Measurements from ENCODE around the gene JAG1.

The JAG1 gene

DNA sequence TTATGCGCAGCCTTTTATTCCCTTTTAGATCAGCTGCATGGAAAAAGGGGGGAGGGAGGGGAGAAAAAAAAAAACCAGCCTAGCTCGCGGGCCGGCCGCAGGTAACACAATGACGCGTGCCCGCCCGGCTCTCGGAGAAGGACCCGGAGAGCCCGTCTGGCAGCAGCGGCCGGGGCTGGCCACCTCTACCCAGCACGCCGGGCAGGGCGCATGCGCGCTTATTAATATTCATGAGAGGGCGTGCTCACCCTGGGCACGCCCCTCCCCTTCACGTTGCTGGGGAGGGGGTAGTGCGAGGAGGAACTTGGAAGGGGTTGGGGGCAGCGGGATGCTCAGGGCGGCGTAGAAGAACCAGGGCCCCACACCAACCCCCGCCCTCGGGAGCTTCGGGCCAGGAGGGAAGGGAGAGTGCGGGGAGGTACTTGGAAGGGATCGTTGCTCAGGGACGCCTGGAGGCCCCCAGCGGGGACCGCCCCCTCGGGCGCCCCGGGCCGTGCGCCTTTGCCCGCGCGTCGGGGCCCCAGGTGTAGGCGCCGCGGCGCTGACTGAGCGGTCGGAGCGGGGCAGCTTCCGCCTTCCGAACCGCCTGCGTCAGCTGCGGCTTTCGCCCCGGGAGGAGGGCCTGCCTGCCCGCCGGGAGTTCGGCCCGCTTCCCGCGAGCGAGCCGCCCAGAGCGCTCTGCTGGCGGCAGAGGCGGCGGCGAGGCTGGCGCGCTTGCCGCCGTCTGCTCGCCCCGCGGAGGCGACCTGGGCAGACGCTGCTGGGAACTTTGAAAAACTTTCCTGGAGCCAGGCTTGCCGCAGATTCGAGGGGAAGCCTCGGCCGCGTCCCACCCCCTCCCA lies at the start of gene JAG1:
Gene JAG1 (minus strand): TSS at position 158 of the 842 bp plus-strand sequence. CDS start 469 bp downstream, outside the sequence.
- DNase-seq = peak; percentile 89

DNA sequence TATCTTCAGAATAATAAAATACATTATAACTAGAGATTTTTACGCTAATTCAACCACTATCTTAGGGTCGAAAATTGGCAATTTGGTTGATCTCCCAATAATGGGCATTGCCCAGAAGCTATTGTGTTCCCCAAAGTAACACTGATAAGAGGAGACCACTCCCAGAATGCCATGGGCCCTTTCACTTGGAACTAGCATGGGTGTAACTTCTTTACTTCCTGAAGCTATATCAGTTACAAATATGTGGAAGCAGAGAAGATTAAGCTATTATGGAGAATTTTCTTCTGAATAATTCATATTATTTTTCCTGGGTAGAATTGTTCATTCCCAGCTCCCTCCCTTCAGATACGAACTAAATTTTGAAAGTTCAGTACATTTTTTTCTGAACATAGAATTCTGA lies 48.2 kb upstream of the JAG1 start:
- no peak for DNase-seq

DNA sequence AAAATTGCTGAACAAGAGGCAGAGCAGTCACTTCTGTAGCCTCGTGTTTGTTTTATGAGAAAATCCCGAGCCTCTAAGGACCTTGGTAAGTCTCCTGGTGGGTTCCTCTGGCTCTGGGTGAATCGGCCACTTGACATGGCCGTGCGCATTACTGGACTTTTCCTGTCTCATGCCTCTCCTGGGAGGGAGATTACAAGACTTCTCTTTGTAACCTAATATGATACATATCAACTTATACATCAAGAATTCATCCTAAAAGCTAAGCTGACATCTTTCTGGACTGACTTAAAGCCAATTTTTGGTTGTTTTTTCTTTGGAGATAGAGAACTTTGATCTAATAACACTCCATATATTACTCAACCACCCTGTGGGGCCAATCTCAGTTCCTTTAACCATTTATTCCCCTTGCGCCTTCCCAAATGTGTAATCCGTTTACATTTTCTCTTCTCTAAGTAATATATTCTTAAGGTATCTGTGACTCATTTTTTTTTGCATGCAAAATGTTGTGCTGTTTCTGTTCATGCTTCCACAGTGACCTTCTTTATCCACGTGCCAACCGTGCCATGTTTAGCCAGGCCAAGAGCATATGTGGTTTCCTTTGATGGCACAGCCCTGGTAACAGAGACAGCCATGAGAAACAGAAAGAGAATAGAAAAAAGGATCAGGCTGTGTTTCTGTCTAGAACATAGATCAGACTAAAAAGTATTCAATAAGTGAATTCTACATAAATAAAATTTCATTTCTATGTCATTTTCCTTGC lies 47.5 kb upstream of the JAG1 start:
- DNase-seq = no peak

DNA sequence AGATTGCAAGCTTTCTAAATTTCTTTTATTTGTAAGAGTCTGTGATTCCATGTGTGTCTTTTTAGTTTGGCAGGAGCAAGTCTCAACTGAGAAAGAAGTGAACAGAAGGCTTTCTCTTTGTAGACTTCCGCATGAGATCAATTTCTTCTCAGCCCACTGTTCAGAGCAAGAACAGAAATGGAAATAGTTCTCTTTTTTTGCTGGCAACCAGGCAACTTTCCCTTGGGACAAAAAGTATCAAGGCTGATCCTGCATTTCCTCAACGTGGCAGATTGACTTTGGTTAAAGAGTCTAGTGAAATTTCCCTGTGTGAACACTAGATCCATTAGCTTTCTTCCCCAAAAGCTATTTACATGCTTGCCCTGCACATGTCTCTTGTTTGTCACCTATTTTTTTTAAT lies 46.8 kb upstream of the JAG1 start:
- no peak for DNase-seq

DNA sequence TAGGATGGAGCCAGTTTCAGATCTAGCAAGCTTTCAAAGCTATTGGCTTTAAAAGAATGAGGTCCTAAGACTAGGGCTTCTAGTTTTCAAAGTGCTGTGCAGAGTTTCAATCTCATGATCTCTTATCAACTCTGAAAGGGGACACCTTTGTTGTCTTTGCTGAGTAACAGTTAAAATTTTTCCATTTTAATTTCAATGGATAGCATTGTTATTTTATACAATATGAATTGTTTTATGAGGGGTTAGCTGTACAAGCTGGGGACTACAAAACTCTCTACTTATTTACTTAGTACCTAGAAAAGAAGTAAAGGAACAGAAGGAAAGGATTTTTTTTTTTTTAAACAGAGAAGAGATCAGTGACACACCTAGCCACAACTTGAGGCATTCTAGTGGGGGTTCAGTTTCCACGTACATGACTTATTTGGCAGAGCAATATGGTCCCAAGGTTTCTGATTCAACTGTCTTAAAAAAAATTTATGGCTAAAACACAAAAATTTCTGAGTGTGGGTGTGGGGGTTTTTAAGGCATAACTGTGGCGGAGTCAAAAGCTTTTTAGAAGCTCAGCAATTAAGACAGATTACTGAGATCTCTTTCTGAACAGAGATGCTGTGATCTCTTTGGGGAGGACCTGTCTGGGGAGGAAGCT lies 46.1 kb upstream of the JAG1 start:
- DNase-seq = no peak

DNA sequence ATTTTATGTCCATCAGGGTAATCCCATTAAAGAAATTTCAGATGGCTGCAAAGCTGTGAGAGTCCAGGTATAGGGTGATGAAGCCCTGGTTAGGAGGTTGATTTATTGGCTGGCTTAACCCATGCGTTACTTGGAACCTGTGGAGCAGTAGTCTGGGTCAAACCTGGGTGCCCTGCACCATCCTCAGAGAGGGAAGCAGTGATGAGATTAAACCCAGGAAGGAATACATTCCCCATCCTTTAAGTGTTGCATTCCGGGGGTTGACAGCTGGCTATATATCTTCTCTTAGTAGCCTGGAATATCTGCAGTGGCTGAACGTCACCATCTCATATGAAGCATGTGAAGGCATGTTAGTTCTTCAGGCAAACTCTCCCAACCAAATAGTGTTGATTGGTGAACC lies 44.9 kb upstream of the JAG1 start:
- no peak for DNase-seq

DNA sequence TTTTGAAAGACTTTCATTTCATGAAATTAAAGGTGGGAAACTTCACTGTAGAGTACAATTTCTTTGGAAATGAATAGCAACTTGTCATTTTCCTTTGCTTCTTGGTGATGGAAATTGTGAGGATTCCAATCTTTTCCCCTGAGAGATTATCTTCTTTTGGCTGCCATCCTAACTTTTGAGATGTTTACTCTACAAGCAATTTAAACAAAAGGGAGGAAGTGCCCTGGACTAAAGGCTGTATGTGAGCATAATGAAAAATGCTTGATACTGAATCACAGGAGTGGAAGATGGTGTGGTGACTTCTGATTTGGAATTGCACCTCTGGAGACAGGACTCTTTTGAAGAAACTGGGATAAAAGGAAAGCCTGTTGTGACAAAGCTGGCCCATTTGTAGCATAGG lies 43.1 kb upstream of the JAG1 start:
- DNase-seq = no peak

DNA sequence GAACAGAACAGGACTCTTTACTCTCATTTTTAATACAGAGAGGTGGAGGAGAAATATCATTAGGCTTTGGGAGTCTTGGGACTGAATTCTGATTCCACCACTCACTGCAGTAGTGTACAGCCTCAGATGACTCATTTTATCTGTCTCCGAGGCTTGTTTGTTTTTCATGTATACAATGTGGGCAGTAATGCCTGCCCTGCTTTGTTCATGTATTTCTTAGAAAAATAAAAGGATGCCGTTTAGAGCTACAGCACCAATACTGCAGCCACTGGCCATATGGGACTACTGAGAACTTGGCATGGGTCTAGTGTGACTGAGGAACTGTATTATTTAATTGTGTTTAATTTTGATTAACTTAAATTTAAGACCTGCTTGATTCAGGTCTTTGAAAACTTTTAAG lies 41.2 kb upstream of the JAG1 start:
- no peak for DNase-seq

DNA sequence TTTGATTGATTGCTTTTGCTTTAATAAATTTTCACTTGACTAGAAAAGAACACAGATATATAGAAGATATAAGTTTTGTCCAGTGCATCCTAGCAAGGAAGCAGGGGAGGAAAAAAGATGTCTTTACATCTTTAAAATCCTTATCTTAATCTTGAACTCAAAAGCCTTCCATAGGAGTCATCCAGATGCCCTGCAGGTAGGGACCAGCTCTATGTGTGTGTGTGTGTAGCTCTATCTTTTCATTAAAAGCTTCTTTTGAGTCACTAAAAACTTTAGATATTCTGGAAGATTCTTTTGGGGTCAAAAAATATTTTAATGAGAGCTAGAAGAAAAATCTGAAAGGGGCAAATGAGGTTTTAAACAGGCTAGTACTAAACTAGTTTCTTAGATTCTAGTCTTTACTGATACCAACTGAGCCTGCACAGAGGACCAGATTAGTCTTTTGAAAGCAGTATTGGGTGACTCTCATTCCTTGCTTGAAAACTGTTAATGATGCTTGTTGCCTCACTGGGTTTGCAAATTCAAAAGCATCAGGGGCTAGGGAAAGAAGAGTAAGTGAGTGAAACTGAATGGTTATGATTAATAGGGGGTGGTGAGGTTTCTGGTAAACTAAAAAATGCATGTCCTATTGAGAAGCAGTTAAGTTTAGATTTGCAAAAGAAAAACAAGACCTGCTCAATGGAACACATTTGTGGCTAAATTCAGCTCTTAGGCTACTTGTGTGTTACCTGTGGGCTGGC lies 40.6 kb upstream of the JAG1 start:
- DNase-seq = no peak

DNA sequence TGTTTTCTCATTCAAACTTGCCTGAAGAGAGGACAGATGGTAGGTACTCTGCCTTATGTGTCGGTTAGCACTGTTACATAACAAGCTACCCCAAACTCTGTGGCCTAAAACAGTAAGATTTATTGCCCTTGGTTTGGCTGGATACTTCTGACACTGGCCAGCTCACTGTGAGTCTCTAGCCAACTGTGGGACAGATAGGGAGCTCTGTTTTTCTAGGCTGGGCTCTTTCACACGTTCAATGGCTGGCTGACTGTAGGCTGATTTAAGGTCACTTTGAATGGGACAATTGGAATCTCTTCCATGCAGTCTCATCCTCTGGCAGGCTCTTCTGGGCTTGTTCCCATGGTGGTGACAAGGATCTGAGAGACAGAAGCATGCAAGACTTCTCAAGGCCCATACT lies 39.4 kb upstream of the JAG1 start:
- no peak for DNase-seq

DNA sequence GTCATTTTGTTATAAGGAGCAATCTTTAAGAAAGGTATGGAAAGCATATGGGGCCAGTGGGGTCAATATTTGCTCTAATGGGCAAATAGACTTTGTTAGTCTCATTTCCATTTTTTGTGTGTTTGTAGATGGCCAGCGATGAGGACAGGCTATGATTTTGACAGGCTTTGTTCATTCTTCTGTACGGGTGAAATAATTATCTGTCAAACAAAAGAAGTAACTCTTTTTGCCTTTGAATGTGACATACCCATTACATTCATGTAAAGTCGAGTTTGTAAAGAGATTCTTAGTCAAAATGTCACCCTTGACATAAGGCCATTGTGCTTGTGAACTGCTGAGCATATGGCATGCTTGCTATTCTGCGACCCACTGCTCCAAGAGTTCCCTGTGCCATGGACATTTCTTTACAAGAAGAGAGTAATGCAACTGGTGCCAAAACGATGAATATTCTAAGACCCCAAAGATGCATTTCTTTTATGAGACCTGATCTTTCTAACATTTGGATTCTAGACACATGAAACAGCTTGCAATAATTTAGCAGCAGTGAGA lies 38.2 kb upstream of the JAG1 start:
- no peak for DNase-seq

DNA sequence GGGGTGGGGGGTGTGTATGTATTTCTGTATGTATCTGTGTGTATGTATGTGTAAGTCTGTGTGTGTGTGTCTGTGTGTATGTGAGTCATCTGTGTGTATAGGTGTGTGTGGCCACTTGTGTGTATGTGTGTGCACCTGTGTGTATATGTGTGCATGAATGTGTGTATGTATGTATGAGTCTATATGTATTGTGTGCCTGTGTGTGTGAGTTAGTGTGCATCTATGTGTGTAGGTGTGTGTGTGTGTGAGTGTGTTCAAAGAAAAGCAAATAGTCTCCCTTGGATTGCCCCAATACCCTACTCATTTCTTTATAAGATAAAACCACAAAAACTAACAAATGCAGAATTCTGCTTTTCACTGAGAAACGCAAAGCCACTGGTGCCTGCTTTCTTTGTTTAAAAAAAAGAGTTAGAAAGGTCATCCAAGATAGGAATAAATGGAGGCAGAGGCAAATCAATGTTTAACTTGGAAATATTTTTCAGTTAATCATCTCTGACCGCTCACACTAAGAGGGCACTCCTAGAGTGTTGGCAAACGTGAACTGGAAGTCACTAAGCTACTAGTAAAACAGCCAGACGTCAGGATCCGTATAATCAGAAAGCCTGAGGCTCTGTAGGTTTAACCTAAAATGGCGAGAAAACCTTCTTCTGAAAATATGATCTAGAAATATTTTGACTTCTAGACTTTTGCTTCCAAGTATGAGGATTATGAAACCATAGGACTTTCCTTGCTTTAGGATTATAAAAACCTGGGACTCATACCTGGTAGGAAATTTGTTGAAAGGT lies 37.4 kb upstream of the JAG1 start:
- peak; percentile 87 for DNase-seq

DNA sequence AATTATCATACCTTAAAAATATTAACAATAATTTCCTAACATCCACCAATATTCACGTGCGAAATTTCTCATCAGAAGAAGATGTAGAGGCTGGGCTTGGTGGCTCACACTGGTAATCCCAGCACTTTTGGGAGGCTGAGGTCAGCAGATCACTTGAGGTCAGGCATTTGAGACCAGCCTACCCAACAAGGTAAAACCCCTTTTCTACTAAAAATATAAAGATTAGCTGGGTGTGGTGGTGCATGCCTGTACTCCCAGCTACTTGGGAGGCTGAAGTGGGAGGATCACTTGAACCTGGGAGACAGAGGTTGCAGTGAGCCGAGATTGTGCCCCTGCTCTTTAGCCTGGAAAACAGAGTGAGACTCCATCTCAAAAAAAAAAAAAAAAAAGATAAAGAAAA lies 36.1 kb upstream of the JAG1 start:
- no peak for DNase-seq

DNA sequence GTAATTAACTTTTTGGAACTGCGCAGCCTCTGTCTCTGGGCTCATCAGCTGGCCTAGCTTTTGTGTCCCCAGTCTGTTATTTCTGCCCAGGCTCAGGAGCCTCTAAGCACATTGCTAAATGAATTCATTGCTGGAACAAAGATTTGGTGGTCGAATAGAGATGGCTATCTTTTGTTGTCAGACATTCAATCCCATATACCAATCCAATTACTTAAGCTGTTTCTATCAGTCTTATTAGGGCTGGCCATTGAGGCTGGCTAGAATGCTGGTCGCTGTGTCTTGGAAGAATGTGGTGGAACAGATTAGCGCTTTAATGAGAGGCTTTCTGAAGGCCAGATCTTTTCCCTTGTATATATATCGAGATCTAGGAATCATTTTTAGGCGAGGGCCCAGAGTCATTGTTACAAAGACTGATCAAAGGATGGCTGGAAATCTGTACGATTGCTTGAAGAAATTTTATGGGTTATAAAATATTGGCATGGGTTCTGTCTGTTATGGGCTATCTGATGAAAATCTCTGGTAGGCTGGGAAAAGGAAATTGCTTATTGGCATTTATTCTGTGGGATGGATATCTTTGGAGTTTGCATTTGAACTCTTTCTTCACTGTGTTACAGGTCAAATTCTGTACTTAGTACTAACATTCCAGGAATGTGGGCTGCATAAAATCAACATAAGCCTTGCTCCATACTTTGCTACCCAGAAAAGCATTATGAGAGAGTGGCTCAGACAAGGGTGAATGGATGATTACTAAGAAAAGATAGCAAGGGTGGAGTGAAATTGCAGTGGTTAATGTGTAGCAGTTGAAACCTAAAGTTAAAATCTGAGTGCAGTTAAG lies 34.8 kb upstream of the JAG1 start:
- DNase-seq = peak; percentile 84

DNA sequence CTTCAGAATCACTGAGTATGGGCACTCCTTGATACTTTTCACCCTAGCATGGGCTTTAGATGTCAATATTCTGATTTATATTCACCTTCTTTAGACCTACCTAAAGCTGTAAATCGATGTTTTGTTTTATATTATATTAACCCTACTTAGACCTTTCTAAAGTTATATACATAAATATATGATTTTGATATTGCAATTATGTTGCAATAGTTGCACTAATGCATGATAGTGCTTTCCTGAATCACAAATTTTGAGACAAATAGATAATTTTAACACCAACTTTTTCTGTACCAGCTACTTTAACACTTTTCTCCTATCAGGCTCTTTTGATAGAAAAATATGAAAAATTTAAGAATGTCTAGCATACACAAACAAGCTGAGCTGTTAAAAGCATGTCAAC lies 34.0 kb upstream of the JAG1 start:
- DNase-seq = no peak

DNA sequence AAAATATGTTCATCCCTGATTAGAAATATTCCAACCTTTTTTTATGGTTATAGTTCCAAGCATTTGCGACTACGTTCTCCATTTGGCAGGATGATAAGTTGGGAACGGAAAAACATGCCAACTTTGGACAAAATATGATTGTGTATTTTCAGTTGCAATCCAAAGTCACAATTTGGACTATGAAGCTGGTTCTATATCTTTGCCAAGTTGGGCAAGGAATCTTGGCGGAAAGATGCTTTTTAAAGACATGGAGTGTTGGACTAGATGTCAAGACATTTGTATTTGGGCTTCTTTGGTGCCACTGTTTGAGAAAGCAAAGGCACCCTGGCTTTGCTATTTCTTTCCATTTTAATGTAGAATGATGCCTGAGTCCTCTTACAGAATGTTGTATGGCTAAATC lies 33.3 kb upstream of the JAG1 start:
- no peak for DNase-seq

DNA sequence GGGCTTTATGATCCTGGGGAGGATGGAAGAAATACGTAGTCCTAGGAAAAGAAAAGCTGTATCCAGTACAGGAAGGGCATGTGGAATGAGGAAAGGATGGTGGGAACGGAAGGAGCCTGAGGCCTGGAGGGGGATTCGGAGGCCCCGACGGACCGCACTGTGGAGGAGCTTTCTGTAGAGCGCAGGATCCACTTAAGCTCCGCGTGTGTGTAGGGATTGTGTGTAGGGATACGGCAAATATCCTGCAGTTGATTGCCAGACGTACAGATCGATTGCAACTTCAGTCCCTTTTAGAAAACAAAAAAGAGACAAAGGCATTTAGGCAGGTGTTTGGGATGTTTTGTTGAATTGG lies 32.6 kb upstream of the JAG1 start:
- DNase-seq = no peak

DNA sequence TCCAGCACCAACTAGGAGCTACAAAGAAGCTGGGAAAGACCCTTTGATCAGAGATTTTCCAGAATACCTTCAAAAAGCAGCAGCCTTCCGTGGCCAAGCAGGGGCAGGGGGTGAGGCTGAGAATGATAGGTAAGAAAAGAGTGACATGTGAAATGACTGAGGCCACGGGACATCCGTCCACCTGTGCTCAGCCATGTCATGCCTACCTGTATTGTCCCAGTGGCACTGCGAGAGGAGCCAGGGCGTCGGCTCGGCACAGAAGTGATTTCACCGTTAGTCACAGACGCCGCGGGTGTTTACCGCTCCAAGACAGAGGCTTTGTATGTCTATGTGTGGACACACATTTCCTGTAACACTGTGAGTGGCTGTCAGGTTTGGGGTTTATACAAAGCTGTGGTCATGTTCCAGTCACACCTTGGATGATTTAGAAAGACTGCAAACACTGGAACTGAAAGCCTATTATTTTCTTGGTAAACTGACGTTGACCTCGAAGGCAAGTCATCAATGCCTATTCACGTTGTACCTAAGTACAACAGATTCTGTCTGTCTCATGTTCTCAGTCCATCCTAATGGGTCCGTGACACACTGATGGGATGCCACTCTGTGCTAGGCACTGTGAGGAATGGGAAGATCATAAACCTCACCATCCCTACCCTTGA lies 32.1 kb upstream of the JAG1 start:
- no peak for DNase-seq

DNA sequence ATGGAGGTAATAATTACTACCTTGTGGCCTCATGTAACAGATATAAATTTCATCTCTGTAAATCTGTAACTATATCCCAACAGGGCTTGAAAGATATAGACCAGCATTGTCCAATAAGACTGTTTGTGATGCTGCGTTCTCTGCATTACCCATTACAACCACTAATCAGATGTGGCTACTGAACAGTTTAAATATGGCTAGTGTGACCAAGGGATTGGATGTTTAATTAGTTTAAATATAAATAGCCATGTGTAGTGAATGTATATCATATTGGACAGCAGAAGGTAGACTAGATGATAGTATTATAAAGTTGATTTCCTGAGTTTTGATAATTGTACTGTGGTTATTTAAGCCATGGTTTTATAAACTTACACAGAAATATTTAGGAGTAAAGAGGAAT lies 27.8 kb upstream of the JAG1 start:
- no peak for DNase-seq

DNA sequence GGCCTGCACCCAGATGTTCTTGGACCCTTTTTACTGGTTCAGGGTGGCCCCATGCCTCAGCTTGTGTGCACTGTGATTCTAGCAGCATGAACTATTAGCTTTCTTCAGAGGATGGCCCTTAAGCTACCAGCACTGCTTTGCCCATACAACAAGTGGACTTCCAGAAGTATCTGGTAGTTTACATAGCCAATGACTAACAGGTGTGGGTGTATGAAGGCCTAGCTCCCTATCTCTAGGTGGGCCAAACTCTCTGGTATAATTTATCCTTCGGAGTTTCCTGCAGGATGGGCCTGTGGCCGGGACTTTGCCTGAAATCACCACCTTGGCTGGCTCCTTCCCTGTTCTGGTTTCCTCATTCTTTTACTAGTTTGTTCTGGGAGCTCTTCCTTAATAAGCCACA lies 26.1 kb upstream of the JAG1 start:
- no peak for DNase-seq

DNA sequence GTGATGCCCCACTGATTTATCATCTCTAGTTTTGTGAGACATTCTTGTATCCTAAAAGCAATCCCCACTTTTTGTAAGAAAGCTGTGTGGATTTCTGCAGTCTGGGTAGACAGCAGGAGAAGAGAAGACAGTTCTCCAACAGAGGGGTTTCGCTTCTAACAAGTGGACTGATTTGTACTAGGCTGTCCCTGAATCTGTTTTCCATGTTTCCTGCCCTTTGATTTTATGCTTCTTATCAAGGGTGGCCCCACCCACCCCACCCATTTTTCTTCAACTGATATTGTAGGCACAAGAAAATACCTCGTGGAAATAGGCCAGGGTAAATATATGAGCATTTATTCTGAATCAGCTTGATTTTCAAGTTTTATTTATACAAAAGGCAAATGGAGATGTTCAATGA lies 25.7 kb upstream of the JAG1 start:
- no peak for DNase-seq
